Heart left ventricle (tissue), 13 donors: ENCODE data around the gene SMPX.

ENCODE experiments used
- POLR2A ChIP-seq, 2 donors: fragments of 450-650 bp; IDR thresholded peaks; one replicate each; pipeline ENCODE4 v1.6.1; 2017; ENCODE audit warnings: antibody characterized with exemption in 2 of 2, mild to moderate bottlenecking in 2 of 2, moderate library complexity in 2 of 2
- TF ChIP-seq, protein P1 (sequence below), 12 donors: fragments of 200-600 bp; sonication (generic) in 4 of 12; IDR thresholded peaks; one replicate each; pipeline versions ENCODE4 v1.5.0 to v1.8.0; 2018 to 2022; ENCODE audit warnings: antibody characterized with exemption in 12 of 12, mild to moderate bottlenecking in 5 of 12
- donor health status: ischemic (EF 13 %, LVEDD 7.1; RV severe dilation, severe dysfunction).
- donor health status: DM: no; HTN: yes; CAD: no.
- donor health status: DM: no; HTN: no; CAD: no.
- donor health status: ischemic (EF 25% LVEDD 6.9; RV normal size, moderate dysfunction).
- donor health status: ischemic (EF 25% LVEDD 5.7; RV mildly dilated, moderate dysfunction).
- donor health status: ischemic (EF 35%, LVEDD 5.7; RV mildly dilated, moderate dysfunction).
- donor health status: nonischemic (EF 11% LVEDD 7.7; RV severe dilation, severe dysfunction).
- donor health status: DM: yes; HTN: yes; CAD: no.
- donor health status: PGD.
- donor health status: ischemic (EF 29% LVEDD 5.4; RV normal size, mild dysfunction).
- donor health status: nonischemic (EF 23%, LVEDD 6.1; RV moderate dilation, normal function).

GRCh38 chrX:21718575-21718974 is 39.3 kb downstream of the SMPX start:
- TF ChIP-seq, protein P1, sequence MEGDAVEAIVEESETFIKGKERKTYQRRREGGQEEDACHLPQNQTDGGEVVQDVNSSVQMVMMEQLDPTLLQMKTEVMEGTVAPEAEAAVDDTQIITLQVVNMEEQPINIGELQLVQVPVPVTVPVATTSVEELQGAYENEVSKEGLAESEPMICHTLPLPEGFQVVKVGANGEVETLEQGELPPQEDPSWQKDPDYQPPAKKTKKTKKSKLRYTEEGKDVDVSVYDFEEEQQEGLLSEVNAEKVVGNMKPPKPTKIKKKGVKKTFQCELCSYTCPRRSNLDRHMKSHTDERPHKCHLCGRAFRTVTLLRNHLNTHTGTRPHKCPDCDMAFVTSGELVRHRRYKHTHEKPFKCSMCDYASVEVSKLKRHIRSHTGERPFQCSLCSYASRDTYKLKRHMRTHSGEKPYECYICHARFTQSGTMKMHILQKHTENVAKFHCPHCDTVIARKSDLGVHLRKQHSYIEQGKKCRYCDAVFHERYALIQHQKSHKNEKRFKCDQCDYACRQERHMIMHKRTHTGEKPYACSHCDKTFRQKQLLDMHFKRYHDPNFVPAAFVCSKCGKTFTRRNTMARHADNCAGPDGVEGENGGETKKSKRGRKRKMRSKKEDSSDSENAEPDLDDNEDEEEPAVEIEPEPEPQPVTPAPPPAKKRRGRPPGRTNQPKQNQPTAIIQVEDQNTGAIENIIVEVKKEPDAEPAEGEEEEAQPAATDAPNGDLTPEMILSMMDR (IDR thresholded peaks at IDR 0.05), result no peak
- TF ChIP-seq POLR2A (IDR thresholded peaks at IDR 0.05), result no peak
